Pancreas (tissue), 10 donors: ENCODE results near the gene M1AP. TPM values are rescaled to one million over a fixed set of nuclear protein-coding genes. Genes with fewer than 3 reads are reported as not detected.
"Not testable (repeated sequence)": the region's sequence is repeated elsewhere in the genome, so short reads cannot be mapped to it uniquely, and the experiment has no call there.

Experiments
- ATAC-seq, 4 donors: fragments of 200-7000 bp; cut with Tn5 transposase; one replicate each; pipeline versions ENCODE4 v1.8.0 to v1.9.1; 2020; ENCODE audit warnings: mild to moderate bottlenecking in 4 of 4, moderate library complexity in 4 of 4
- DNase-seq, 6 donors: peaks; one replicate each; pipeline ENCODE4 v3.0.0-alpha.2; 2020
- FAIRE-seq: peaks from 2 replicates; lab custom pipeline; 2012; peaks lifted over from hg19 to GRCh38; lab: Jason Lieb, UNC
- H3K27ac ChIP-seq, 4 donors: fragments of 200-600 bp; sonication (generic); 1 replicate in 3 of 4; 2 replicates in 1 of 4; pipeline versions ENCODE4 v1.5.0 to v1.8.0; 2020
- H3K27me3 ChIP-seq, 4 donors: fragments of 200-600 bp; one replicate each; pipeline ENCODE4 v1.8.0; 2021
- H3K36me3 ChIP-seq, 3 donors: fragments of 200-600 bp; sonication (generic) in 1 of 3; one replicate each; pipeline versions ENCODE4 v1.5.0 to v1.8.0; 2020 to 2021
- H3K4me1 ChIP-seq, 3 donors: fragments of 200-600 bp; one replicate each; pipeline ENCODE4 v1.8.0; 2021
- H3K4me3 ChIP-seq, 4 donors: fragments of 200-600 bp; sonication (generic) in 2 of 4; one replicate each; pipeline versions ENCODE4 v1.5.0 to v1.8.0; 2020 to 2021
- H3K9me3 ChIP-seq, 4 donors: fragments of 200-600 bp; one replicate each; pipeline ENCODE4 v1.8.0; 2021
- WGBS, 2 donors: extraction: QIAGEN DNeasy Blood & Tissue Kit; methylation state at CpG; one replicate each; pipeline ENCODE4 v1.1.7; 2013; 5-methylcytosine and 5-hydroxymethylcytosine counted together
- intact Hi-C, 3 donors: fragments of 100-400 bp; cut with DNase I; formaldehyde crosslinking; loops; one replicate each; pipeline versions ENCODE4 v1.11.1 to v1.14.2; 2022
- polyA plus RNA-seq, 2 donors: library from polyadenylated mRNA; stranded (reverse); fragments of 200-250 nt; gene quantifications; one replicate each; pipeline ENCODE4 v1.2.3, GENCODE V29; 2013
- total RNA-seq, 6 donors: library from RNA; stranded (reverse); fragmentation: NEBNext Ultra II Directional in 4 of 6; extraction: Animal tissue kit (Norgen Biotek cat#: 25700) in 4 of 6; gene quantifications; one replicate each; pipeline versions ENCODE4 v1.2.1 to v1.2.4, GENCODE V29; 2021 to 2023
- TF ChIP-seq, protein P1 (sequence below), 4 donors: fragments of 200-600 bp; sonication (generic) in 3 of 4; IDR thresholded peaks; one replicate each; pipeline versions ENCODE4 v1.5.0 to v1.8.0; 2021; ENCODE audit warnings: antibody characterized with exemption in 4 of 4
- donor health status: healthy with polysubstance abuse.
- donor health status: DM: no; HTN: no; CAD: no; lungs with moderate emphysema.
- donor health status: DM: no; HTN: no; CAD: no.
- donor health status: control.
- donor health status: control.
- donor health status: Bipolar disorder and iron deficiency.
- donor health status: DM: yes; HTN: yes; CAD: no.
- donor health status: DM: no; HTN: no; CAD: no.
- donor health status: DM: no; HTN: no; CAD: no.
- donor health status: DM: yes; HTN: yes; CAD: no.

Gene M1AP
- total and polyA plus RNA-seq, 8 donors: 0.11 to 0.66 (median 0.27) TPM

GRCh38 chr2:74632209-74632938 is 15.8 kb downstream of the M1AP start:
- peak in 3 of 4 donors; percentile 38 to 63 (median 44) for ATAC-seq
- no peak overlapping the region for H3K4me3 ChIP-seq
- 80 to 81% methylated on average over 3 of the region's 3 CpGs for WGBS, 2 donors
- no peaks in the 10 kb centered on the region for H3K36me3 ChIP-seq
- TF ChIP-seq, protein P1, sequence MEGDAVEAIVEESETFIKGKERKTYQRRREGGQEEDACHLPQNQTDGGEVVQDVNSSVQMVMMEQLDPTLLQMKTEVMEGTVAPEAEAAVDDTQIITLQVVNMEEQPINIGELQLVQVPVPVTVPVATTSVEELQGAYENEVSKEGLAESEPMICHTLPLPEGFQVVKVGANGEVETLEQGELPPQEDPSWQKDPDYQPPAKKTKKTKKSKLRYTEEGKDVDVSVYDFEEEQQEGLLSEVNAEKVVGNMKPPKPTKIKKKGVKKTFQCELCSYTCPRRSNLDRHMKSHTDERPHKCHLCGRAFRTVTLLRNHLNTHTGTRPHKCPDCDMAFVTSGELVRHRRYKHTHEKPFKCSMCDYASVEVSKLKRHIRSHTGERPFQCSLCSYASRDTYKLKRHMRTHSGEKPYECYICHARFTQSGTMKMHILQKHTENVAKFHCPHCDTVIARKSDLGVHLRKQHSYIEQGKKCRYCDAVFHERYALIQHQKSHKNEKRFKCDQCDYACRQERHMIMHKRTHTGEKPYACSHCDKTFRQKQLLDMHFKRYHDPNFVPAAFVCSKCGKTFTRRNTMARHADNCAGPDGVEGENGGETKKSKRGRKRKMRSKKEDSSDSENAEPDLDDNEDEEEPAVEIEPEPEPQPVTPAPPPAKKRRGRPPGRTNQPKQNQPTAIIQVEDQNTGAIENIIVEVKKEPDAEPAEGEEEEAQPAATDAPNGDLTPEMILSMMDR (IDR thresholded peaks at IDR 0.05): no peak
- FAIRE-seq: no peak
- H3K4me1 ChIP-seq: peaks cover 0 to 5% (median 0%) of the 10 kb centered on the region in 3 donors
- H3K27ac ChIP-seq: no peak overlapping the region
- no peaks in the 10 kb centered on the region for H3K9me3 ChIP-seq
- no peaks in the 10 kb centered on the region for H3K27me3 ChIP-seq
- intact Hi-C loops: no loop called here
- no peak for DNase-seq

DNA sequence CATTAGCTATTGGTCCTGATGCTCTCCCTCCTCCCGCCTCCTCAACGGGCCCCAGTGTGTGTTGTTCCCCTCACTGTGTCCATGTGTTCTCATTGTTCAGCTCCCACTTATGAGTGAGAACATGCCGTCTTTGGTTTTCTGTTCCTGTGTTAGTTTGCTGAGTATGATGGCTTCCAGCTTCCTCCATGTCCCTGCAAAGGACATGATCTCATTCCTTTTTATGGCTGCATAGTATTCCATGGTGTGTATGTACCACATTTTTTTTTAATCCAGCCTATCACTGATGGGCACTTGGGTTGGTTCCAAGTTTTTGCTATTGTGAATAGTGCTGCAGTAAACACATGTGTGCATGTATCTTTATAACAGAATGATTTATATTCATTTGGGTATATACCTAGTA is 17.7 kb downstream of the M1AP start:
- 92 to 96% methylated on average over 3 of the region's 3 CpGs for WGBS, 2 donors
- H3K9me3 ChIP-seq, H3K27ac ChIP-seq, ATAC-seq, DNase-seq, H3K4me1 ChIP-seq, intact Hi-C loops, H3K27me3 ChIP-seq, FAIRE-seq, H3K4me3 ChIP-seq, H3K36me3 ChIP-seq: not testable (repeated sequence)

GRCh38 chr2:74628538-74629105 is 19.5 kb downstream of the M1AP start:
- peaks cover 0 to 5% (median 0%) of the 10 kb centered on the region in 3 donors for H3K4me1 ChIP-seq
- no peaks in the 10 kb centered on the region for H3K9me3 ChIP-seq
- no peaks in the 10 kb centered on the region for H3K36me3 ChIP-seq
- no peaks in the 10 kb centered on the region for H3K27me3 ChIP-seq
- H3K4me3 ChIP-seq: no peak overlapping the region
- intact Hi-C loops: no loop called here
- 61 to 80% methylated on average over 3 of the region's 3 CpGs for WGBS, 2 donors
- H3K27ac ChIP-seq: no peak overlapping the region
- FAIRE-seq (no peak), DNase-seq (no peak), ATAC-seq (no peak)
- TF ChIP-seq, protein P1 (IDR thresholded peaks at IDR 0.05): no peak

GRCh38 chr2:74625658-74626425 is 22.3 kb downstream of the M1AP start:
- Histone ChIP-seq H3K4me1 (no peaks in the 10 kb centered on the region), H3K9me3 (no peaks in the 10 kb centered on the region), H3K27me3 (no peaks in the 10 kb centered on the region), H3K27ac (no peak overlapping the region), H3K36me3 (no peaks in the 10 kb centered on the region), H3K4me3 (no peak overlapping the region)
- TF ChIP-seq, protein P1 (IDR thresholded peaks at IDR 0.05): no peak
- DNase-seq (no peak), ATAC-seq (no peak), FAIRE-seq (no peak)
- WGBS, 2 donors: 82 to 85% methylated on average over 5 of the region's 5 CpGs
- intact Hi-C loops: no loop called here

DNA sequence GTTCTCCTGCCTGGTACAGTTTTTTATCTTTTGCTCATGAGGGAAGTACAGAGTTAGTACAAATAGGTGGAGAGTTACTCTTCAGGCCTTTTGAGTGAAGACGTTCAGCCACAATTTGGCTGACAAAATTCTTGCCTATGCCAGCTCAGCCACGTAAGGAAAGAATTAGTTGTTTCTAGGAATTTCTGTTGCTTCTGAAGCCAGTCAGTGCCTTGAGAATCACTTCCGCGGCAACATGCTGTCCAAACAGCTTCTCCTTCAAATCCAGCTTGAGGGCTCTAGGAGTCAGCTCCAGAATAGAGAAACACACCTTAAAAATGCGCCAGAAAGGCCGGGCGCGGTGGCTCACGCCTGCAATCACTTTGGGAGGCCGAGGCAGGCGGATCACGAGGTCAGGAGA is 27.5 kb downstream of the M1AP start:
- no peak for DNase-seq
- no peaks in the 10 kb centered on the region for H3K36me3 ChIP-seq
- no peaks in the 10 kb centered on the region for H3K4me1 ChIP-seq
- H3K4me3 ChIP-seq: no peak overlapping the region
- 87 to 93% methylated on average over 12 of the region's 12 CpGs for WGBS, 2 donors
- no peak for FAIRE-seq
- intact Hi-C loops: no loop called here
- no peaks in the 10 kb centered on the region for H3K9me3 ChIP-seq
- no peaks in the 10 kb centered on the region for H3K27me3 ChIP-seq
- ATAC-seq: no peak
- H3K27ac ChIP-seq: no peak overlapping the region
- TF ChIP-seq, protein P1 (IDR thresholded peaks at IDR 0.05): no peak
